GM19397 (cell line): ENCODE data around the gene RPS24.

Experiments
- ATAC-seq: cut with Tn5 transposase; IDR thresholded peaks from one replicate; pipeline ENCODE4 v1.9.1; 2021; ENCODE audit warnings: mild to moderate bottlenecking, moderate library complexity; ENCODE audit not compliant: unreplicated experiment

Gene RPS24

GRCh38 chr10:78025685-78026364 is 7.8 kb upstream of the RPS24 start:
- ATAC-seq, result no peak

GRCh38 chr10:78028438-78029268 is 5.0 kb upstream of the RPS24 start:
- ATAC-seq, result no peak

GRCh38 chr10:78029269-78030226 is 4.1 kb upstream of the RPS24 start, which contains the start of gene POLR3A:
Gene POLR3A (minus strand): TSS chr10:78029515. CDS start chr10:78029407, 108 bp downstream.
- ATAC-seq, result peak; percentile 63

GRCh38 chr10:78033387-78033636 is 351 bp upstream of the RPS24 start:
- ATAC-seq, result no peak

- ATAC-seq, result no peak
These were observed 1.4 kb downstream of the RPS24 start for GRCh38 chr10:78035025-78035424.

- ATAC-seq, result no peak
These were observed 1.8 kb downstream of the RPS24 start for GRCh38 chr10:78035437-78035836.

GRCh38 chr10:78035933-78036583 is 2.4 kb downstream of the RPS24 start:
- ATAC-seq, result no peak

GRCh38 chr10:78038105-78038504 is 4.4 kb downstream of the RPS24 start:
- ATAC-seq, result no peak

GRCh38 chr10:78038791-78039547 is 5.3 kb downstream of the RPS24 start:
- ATAC-seq, result no peak

GRCh38 chr10:78039743-78040142 is 6.1 kb downstream of the RPS24 start:
- ATAC-seq, result no peak

GRCh38 chr10:78041170-78042057 is 7.8 kb downstream of the RPS24 start:
- ATAC-seq, result no peak

- ATAC-seq, result no peak
These were observed 8.5 kb downstream of the RPS24 start for GRCh38 chr10:78042058-78042751.

GRCh38 chr10:78042752-78043104 is 9.1 kb downstream of the RPS24 start:
- no peak for ATAC-seq

- no peak for ATAC-seq
These were observed 10.5 kb downstream of the RPS24 start for GRCh38 chr10:78044179-78044578.

GRCh38 chr10:78044699-78045098 is 11.0 kb downstream of the RPS24 start:
- ATAC-seq, result no peak

GRCh38 chr10:78045237-78045636 is 11.6 kb downstream of the RPS24 start:
- peak; percentile 52 for ATAC-seq

GRCh38 chr10:78045856-78046255 is 12.2 kb downstream of the RPS24 start:
- no peak for ATAC-seq

- no peak for ATAC-seq
These were observed 13.1 kb downstream of the RPS24 start for GRCh38 chr10:78046711-78047269.
